Measurements from ENCODE around the gene PAM16.
A peak's percentile ranks its signal among the peaks of the same experiment; 100 is the strongest.
"Not testable (repeated sequence)": the region's sequence is repeated elsewhere in the genome, so short reads cannot be mapped to it uniquely, and the experiment has no call there.

The PAM16 gene

DNA sequence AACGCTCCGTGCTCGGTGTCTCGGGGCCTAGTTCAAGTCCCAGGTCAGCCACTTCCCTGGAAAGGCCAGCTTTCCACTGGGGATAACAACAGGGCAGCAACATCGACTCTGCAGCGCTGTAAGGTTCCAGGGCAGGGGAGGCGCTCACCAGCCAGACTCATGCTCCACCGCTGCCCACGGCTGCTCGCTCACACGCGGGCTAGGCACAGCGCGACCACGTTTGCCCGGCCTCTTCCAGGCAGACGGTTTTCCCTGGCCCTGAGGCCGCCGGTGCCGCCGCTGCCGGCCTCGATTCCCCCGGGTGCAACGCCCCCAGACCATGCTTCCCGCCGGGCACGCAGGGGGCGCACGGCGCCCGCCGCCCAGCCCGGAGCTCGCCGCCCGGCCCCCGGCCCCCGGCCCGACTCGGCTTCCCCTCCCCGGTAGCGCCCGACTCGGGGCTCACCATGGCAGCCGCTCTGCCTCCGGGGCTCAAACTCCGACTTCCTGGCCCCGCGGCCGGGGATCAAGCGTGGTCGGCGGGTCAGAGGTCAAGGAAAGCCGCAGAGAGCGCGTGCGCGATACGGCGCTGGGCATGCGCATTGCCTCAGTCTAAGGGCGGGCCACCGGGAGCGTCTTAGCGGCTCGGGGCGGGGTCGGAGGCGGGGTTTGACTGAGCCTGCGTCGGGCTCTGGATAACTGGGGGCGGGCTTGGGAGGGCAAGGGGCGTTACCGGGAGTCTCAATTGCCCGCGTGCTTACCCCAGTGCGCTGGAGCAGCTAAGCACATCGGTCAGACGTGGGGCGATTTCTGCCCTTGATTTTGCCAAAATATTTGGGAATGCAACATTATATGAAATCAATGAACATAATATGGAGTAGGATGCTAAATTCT, at the start of gene PAM16:
PAM16 (minus strand) TSS at position 535 of the 873 bp plus-strand sequence; CDS start at position 448, 87 bp downstream.
- DNase-seq (ENCODE audit: low read depth, low spot score) = peak; percentile 70

DNA sequence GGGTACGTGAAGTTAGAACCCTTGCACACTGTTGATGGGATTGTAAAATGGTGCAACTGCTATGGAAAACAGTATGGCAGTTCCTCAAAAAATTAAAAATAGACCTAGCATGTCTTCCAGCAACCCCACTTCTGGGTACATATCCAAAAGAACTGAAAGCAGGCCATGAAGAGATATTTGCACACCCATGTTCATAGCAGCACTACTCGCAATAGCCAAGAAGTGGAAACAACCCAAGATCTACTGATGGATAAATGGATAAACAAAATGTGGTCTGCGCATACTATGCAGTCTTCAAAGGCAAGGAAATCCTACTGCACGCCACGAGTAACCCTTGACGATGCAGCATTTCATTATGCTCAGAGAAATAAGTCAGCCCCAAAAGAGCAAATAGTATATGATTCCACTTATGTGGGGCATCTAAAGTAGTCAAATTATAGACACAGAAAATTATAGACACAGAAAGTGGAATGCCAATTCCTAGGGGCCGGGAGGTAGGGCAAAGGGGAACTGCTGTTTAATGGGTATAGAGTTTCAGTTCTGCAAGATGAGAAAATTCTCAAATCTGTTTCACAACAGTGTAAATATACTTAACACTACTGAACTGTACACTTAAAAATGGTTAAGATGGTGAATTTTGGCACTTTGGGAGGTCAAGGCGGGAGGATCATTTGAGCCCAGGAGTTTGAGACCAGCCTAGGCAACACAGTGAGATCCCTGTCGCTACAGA, 48.0 kb upstream of the PAM16 start:
- no peak for DNase-seq (ENCODE audit: low read depth, low spot score)

DNA sequence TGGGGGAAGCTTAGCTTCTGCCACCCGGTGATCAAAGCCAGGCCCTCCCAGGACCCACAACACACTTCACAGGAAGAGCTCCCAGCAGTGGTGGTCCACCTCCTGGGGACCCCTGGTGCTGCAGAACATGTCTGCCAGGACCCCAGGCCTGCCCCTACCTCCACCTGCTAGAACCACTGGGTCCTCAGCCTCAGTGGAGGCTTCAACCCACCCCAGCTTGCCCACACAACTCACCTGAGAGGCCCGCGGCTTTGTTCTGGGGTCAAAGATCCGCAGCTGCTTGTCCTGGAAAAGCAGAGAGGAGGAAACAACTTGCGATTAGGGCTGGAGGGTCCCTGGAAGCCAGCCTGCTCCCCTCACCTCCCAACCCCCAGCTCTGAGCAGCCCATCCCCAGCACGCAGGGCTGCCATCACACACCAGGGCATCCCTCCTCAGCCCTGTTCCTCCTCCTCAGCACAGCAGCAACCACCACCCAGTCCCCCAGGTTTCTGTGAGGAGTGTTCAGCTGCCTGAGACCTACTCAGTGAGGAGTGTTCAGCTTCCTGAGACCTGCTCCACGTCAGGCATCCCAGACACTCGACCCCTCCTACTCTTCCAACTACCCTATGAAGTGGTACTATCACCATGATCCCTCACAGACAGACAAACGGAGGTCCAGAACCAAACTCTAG, 44.1 kb upstream of the PAM16 start:
- no peak for DNase-seq (ENCODE audit: low read depth, low spot score)

GRCh38 chr16:4393850-4394249, 42.7 kb upstream of the PAM16 start:
- DNase-seq (ENCODE audit: low read depth, low spot score) = not testable (repeated sequence)

- DNase-seq (ENCODE audit: low read depth, low spot score) = no peak
These were observed 42.1 kb upstream of the PAM16 start for GRCh38 chr16:4393240-4393600.

DNA sequence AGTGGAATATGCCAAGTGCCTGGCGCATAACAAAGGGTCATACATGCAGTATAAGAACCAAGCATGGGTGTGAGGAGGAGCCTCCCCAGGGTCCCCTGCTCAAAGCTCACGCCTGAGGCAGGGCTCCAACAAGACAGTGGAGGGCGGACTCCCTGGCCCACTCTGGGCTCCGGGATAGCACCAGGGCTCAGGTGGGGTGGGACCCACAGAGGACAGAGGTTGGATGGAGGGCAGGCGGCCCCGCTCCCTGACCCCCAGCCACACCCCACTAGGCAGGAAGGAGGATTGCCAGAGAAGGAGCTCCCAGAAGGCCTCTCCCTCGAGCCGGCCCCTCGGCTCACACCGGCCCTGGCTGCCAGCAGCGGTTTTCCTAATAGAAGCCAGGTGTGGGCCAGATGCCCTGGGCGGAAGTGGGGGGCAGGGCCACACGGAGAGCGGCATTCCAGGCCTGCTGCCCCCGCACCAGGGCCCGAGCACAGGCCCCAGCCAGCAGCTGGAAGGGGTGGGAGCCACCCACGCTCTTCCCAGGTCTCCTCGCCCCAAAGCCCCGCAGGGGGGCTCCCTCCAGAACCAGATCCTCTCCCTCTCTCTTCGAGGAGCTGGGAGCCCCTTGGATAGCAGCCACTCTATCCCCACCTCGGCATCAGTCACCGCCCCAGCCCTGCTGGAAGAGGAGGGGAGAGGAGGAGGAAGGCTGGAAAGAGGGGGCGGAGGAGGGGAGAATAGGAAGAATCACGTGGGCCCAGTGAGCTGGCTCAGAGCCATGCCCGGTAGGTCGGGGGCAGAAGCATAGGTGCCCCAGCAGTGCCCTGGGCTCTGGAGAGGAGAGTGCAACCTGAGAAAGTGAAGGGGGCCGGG, 41.5 kb upstream of the PAM16 start:
- DNase-seq (ENCODE audit: low read depth, low spot score) = no peak

DNA sequence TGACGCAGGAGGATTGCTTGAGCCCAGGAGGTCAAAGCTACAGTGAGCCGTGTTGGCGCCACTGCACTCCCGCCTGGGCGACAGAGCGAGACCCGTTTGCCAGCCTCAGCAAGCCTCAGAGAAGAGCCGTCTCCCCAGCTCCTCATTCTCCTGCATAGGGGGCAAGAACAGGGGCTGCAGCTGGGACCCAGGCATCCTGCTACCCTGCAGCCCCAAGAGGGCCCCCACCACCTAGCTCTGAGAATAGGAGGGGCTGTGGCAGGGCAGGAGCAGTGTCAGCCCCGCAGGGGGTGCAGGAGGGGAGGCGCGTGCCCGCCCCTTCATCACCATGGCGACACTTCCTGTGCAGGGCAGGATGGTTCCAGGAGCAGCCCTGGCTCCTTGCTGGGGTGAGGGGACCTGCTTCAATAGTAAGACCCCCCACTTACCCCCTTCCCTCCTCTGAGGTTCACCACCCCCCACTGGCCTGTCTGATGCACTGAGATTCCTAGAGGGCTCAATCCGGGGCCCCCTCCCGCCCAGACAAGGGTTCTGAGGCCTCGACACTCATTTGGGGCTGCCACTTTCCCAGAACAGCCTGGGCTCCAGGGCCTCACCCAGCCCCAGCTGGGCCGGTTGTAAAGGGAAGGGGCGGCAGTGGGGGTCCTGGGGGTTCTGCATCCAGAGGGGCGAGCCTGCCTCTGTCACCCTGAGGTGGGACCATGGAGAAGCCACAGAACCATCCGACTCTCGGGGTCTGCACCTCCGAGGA, 40.7 kb upstream of the PAM16 start:
- DNase-seq (ENCODE audit: low read depth, low spot score) = no peak

GRCh38 chr16:4390266-4391260, 39.4 kb upstream of the PAM16 start:
- DNase-seq (ENCODE audit: low read depth, low spot score) = no peak

DNA sequence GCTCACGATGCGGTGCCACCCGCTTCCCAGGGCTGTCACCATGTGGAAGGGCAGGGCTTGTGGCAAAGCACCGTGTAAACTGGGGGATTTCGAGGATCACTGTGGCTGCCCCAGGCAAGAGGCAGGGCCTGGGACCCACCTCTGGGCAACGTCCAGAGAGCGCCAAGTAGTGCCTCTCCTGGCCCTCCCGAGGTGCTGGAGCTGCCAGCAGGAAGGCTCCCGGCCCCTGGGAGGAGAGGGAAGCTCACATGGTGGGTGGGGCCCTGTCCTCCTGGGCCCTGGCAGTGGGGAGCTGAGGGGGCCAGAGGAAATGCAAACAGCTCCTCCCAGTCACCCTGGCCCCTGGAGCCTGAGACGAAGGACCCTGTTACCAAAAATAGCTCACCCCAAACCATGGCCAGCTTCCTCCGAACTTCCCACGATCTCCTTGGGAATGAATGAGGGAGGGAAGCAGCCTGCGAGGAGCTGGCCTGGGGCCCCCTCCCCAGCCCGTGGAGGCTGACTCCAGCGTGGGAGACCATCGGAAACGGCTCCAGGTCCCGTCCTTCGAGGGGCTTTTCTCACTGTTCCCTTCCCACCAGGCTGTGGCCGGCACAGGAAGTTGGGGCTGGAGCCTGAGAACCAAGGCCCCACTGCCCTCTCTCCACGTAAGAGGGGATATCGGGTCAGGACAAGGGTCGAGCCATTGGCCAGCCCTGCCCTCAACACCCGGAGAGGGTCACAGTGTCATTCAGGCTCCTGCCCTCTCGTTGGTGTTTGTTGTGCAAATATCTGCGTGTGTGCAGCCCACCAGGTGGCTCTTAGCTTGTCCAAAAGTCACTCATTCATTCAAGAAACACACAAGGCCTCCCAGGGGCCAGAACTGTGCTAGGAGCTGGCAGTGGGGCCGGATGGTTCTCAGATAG, 38.2 kb upstream of the PAM16 start:
- no peak for DNase-seq (ENCODE audit: low read depth, low spot score)

DNA sequence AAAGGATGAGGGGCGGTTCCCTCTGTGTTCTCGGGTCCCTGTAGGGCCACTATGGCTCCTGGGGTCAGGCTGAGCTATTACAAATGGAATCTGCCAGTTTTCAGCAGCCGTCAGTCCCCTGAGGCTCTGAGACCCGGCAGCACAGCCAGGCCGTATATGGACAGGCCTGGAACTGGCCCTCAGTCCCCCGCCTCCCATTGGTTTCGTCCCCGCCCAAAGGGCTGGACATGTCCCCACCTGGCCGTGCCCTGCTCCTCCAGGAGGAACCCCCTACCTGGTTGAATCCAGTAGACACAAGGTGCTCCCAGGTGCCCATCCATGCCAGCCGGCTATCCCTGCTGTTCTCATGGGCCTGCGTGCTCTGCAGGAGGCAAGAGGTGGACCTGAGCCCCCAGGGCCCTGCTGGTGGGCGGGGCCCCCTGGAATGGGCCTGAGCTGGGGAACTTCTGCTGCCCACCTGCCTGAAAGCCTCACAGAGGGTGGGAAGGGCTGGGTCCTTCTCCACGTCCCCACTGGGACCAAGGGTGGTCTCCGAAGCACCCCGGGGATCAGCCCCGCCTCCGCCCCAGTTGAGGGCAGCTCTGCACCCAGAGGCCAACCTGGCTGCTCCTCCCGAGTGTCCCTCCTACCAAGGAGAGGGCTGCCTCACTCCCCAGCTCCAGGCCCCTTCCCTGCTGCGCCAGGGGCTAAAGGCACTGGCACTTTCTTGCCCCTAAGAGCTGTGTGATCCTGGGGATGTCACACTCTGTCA, 37.3 kb upstream of the PAM16 start:
- DNase-seq (ENCODE audit: low read depth, low spot score) = no peak

DNA sequence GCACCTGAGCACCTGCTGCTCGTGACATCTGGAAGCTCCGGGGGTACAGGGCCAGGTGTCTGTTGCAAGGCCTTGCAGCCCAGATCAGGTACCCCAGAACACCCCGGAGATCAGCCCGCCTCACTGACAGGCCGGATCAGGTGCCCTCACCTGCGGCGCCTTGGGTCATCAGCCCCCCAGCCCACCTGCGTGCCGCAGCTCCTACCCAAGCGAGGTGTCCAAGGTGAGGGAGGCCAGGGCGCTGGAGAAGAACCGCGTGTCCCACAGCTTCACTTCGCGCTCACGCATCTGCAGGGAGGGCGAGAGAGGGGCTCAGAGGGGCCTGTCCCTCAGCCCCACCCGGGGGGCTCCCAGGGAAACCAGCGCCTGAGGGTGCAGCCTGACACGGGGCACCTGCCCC, 36.7 kb upstream of the PAM16 start:
- no peak for DNase-seq (ENCODE audit: low read depth, low spot score)

GRCh38 chr16:4386951-4387565, 35.9 kb upstream of the PAM16 start:
- no peak for DNase-seq (ENCODE audit: low read depth, low spot score)

DNA sequence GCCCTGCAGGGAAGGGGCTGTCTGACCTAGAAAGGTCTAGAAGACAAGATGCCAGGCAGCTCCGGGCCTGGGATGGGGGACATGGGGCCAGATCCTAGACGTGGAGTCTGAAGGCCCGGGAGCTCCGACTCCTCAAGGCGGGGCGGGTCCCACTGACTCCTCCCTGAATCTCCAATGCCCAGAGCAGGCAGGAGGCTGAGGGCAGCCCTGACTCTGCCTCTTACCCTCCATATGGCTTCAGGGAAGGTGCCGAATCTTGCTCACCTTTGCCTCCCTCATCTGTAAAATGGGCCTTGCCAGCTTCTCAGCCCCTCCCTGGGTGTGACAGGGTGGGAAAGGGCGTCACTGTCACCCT, 35.3 kb upstream of the PAM16 start:
- DNase-seq (ENCODE audit: low read depth, low spot score) = no peak

- DNase-seq (ENCODE audit: low read depth, low spot score) = no peak
These were observed 34.8 kb upstream of the PAM16 start for GRCh38 chr16:4385789-4386450.

DNA sequence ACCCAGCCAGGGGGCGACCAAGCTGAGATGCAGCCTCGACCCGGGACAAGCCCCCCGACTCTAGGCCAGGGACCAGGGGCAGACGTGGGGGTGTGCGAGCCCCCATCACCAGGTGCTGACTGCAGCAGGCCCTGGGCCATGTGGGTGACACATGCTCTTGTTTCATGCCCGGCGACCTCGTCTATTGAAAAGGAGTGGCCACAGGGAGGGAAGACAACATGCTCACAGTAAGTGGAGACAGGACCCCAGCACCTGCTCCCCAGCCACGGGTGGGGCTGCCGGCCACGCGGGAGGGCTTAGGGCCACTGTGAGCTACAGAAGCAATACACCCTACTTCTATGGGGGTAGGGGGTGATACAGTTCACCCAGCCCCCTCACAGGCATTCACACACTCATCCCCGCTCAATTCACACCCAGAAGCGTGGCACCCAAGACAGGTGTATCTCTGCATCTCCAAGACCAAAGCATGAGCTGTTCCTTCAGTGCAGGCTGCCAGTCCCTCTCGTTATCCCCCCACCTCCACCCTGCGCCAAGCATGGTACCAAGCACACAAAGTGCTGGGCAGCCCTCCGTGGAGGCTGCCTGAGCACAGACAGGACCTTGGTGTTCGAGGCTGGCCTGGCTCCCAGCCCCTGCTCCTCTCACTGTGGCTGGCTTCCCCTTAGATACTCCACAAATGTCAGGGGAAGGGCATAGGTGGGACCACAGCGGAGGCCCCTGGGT, 34.1 kb upstream of the PAM16 start:
- DNase-seq (ENCODE audit: low read depth, low spot score) = no peak

GRCh38 chr16:4384509-4384942, 33.4 kb upstream of the PAM16 start:
- no peak for DNase-seq (ENCODE audit: low read depth, low spot score)
